SK-N-SH (cell line): ENCODE results near the gene IRGQ.

ENCODE experiments used
- CTCF ChIP-seq: fragments of 200-600 bp; sonication (generic); IDR thresholded peaks from 2 replicates; pipeline ENCODE4 v1.6.1; 2017; ENCODE audit warnings: antibody characterized with exemption, mild to moderate bottlenecking, moderate library complexity
- FOXJ3 ChIP-seq: sonication (generic); formaldehyde crosslinking; IDR thresholded peaks from 2 replicates; pipeline ENCODE4 v1.5.1; 2020; ENCODE audit warnings: mild to moderate bottlenecking, missing genetic modification reagents
- GABPA ChIP-seq: IDR thresholded peaks from 2 replicates; pipeline ENCODE4 v1.4.0; 2012; ENCODE audit warnings: low read depth, mild to moderate bottlenecking
- MAX ChIP-seq: IDR thresholded peaks from 2 replicates; pipeline ENCODE4 v1.4.0; 2012; ENCODE audit warnings: low read depth
- MEF2A ChIP-seq: IDR thresholded peaks from 2 replicates; pipeline ENCODE4 v1.4.0; 2012; ENCODE audit warnings: low read depth, borderline replicate concordance
- PBX3 ChIP-seq: IDR thresholded peaks from 2 replicates; pipeline ENCODE4; 2012
- RCOR1 ChIP-seq: fragments of 150-350 bp; IDR thresholded peaks from 2 replicates; pipeline ENCODE4 v1.6.1; 2017; ENCODE audit warnings: antibody characterized with exemption, low read length
- TAF1 ChIP-seq: IDR thresholded peaks from 2 replicates; pipeline ENCODE4 v1.6.1; 2012; ENCODE audit warnings: low read depth, mild to moderate bottlenecking, low read length, moderate library complexity, borderline replicate concordance
- ZBTB33 ChIP-seq: IDR thresholded peaks from 2 replicates; pipeline ENCODE4 v1.4.0; 2012; ENCODE audit warnings: low read depth, borderline replicate concordance

- TF ChIP-seq CTCF = no peak
- TF ChIP-seq TAF1 = no peak
- TF ChIP-seq PBX3 = no peak
- TF ChIP-seq MEF2A = no peak
- TF ChIP-seq RCOR1 = no peak
- no peak for TF ChIP-seq GABPA
- TF ChIP-seq FOXJ3 (CRISPR knock-in tag) = no peak
- no peak for TF ChIP-seq ZBTB33
- TF ChIP-seq MAX = no peak
Measured at GRCh38 chr19:43591904-43592772, 3.8 kb downstream of the IRGQ start.
